Measurements from ENCODE around the gene CCDC6. TPM values are rescaled to one million over a fixed set of nuclear protein-coding genes. Genes with fewer than 3 reads are reported as not detected.
A peak's percentile ranks its signal among the peaks of the same experiment; 100 is the strongest.

CCDC6 gene
- total and polyA plus RNA-seq, 9 of the 15 experiments (the other 6 are each of a cell fraction or from before 2014, with no cell fraction given), result 10.4 to 41.0 (median 20.9) TPM

- peak; percentile 76 for TF ChIP-seq HMGXB4 (CRISPR knock-in tag; IDR thresholded peaks at IDR 0.05)
- TF ChIP-seq EGR1 (conservative IDR thresholded peaks at IDR 0.05), result peak; percentile 56
- TF ChIP-seq ZNF197 (CRISPR knock-in tag; IDR thresholded peaks at IDR 0.05; ENCODE audit: low read depth), result no peak
- TF ChIP-seq THAP12 (CRISPR knock-in tag; IDR thresholded peaks at IDR 0.05), result peak; percentile 58; the same call in 1 of the 2 replicates
- TF ChIP-seq ZNF592 (IDR thresholded peaks at IDR 0.05), result peak; percentile 95
- TF ChIP-seq SMARCB1 (IDR thresholded peaks at IDR 0.05; ENCODE audit: insufficient read length, low read depth), result no peak
- TF ChIP-seq E2F4 (CRISPR knock-in tag; IDR thresholded peaks at IDR 0.05; ENCODE audit: low read depth), result 0 out of 2 replicates have a peak, but pooled peaks have one; percentile 25
Measured at GRCh38 chr10:59906417-59907202, at the start of gene CCDC6 (continued).
